ENCODE results near the gene XPO6.

DNA sequence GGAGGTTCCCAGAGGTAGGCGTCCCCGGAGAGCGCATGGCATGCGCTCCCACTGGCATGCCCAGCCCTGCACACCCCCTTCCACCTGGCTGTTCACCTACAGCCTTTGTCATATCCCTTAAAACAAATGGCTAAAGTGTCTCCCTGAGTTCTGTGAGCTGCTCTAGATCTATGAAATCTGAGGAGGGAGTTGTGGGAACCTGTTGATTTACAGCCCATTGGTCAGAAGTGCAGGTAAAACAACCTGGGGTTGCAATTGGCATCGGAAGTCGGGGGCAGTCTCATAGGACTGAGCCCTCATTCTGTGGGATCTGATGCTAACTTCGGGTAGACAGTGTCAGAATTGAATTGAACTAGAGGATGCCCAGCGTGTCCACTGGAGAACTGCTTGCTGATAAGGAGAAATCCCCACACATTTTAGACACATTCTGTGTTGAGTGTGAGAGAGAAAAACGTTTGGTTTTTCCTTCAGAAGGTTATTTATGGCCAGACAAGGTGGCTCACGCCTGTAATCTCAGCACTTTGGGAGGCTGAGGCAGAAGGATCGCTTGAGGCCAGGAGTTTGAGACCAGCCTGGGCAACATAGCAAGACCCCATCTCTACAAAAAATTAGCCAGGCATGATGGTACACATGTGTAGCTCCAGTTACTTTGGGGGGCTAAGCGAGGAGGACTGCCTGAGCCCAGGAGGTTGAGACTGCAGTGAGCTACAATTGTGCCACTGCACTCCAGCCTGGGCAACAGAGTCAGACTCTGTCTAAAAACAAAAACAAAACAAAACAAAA lies 126.2 kb downstream of the XPO6 start:
- no peak for TF ChIP-seq POLR2A (IDR thresholded peaks at IDR 0.05; ENCODE audit: extremely low read depth, insufficient read length)
- TF ChIP-seq, protein P1, sequence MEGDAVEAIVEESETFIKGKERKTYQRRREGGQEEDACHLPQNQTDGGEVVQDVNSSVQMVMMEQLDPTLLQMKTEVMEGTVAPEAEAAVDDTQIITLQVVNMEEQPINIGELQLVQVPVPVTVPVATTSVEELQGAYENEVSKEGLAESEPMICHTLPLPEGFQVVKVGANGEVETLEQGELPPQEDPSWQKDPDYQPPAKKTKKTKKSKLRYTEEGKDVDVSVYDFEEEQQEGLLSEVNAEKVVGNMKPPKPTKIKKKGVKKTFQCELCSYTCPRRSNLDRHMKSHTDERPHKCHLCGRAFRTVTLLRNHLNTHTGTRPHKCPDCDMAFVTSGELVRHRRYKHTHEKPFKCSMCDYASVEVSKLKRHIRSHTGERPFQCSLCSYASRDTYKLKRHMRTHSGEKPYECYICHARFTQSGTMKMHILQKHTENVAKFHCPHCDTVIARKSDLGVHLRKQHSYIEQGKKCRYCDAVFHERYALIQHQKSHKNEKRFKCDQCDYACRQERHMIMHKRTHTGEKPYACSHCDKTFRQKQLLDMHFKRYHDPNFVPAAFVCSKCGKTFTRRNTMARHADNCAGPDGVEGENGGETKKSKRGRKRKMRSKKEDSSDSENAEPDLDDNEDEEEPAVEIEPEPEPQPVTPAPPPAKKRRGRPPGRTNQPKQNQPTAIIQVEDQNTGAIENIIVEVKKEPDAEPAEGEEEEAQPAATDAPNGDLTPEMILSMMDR (IDR thresholded peaks at IDR 0.05; ENCODE audit: low read depth, low read length), result no peak
